B cell (primary cell): ENCODE data around the gene FHDC1. TPM values are rescaled to one million over a fixed set of nuclear protein-coding genes. Genes with fewer than 3 reads are reported as not detected.

Source experiments
- ATAC-seq: fragments of 200-7000 bp; cut with Tn5 transposase; one replicate; pipeline ENCODE4 v1.10.0; 2021; ENCODE audit warnings: low read depth, mild to moderate bottlenecking, moderate number of reproducible peaks, moderate library complexity
- CTCF ChIA-PET: fragments of 350-600 bp; sonication (Branson Sonifier 250); formaldehyde crosslinking; loops from one replicate; lab custom pipeline; 2021; ENCODE audit warnings: antibody characterized with exemption, inconsistent platforms; lab: Charles Lee
- POLR2A ChIA-PET: fragments of 350-600 bp; sonication (Branson Sonifier 250); formaldehyde crosslinking; loops from one replicate; lab custom pipeline; 2021; ENCODE audit warnings: antibody characterized with exemption; lab: Charles Lee
- DNase-seq: peaks from one replicate; pipeline ENCODE4 v3.0.0; 2013
- H2AFZ ChIP-seq: 2 replicates; pipeline ENCODE4 v1.6.1; 2012; ENCODE audit warnings: mild to moderate bottlenecking, low read depth, low read length; ENCODE audit not compliant: insufficient read depth, poor library complexity, severe bottlenecking
- H3K27ac ChIP-seq, 2 donors: 1 replicate in 1 of 2; 2 replicates in 1 of 2; pipeline ENCODE4 v1.5.1; 2012 to 2013; ENCODE audit warnings: low read length in 2 of 2, mild to moderate bottlenecking in 2 of 2, moderate library complexity in 1 of 2
- H3K27me3 ChIP-seq, 4 experiments: fragments of 200-600 bp in 1 of 4; sonication (generic) in 1 of 4; replicated peaks in 1 of 4; 1 replicate in 2 of 4; 2 replicates in 2 of 4; pipeline versions ENCODE4 v1.6.1 to v1.7.0; 2013 to 2016; ENCODE audit warnings: low read length in 3 of 4, mild to moderate bottlenecking in 2 of 4, mixed read lengths in 1 of 4, moderate library complexity in 1 of 4; ENCODE audit not compliant: insufficient read depth in 4 of 4, control insufficient read depth in 3 of 4; ENCODE audit errors: control extremely low read depth in 1 of 4
- H3K36me3 ChIP-seq, 2 experiments: replicated peaks in 1 of 2; 1 replicate in 1 of 2; 2 replicates in 1 of 2; pipeline versions ENCODE4 v1.6.1 to v1.7.1; 2013; ENCODE audit warnings: low read length in 1 of 2; ENCODE audit not compliant: insufficient read depth in 2 of 2, control insufficient read depth in 1 of 2; ENCODE audit errors: control extremely low read depth in 1 of 2, extremely low read depth in 1 of 2
- H3K4me1 ChIP-seq, 2 donors: fragments of 200-600 bp in 1 of 2; sonication (generic) in 1 of 2; 1 replicate in 1 of 2; 2 replicates in 1 of 2; pipeline versions ENCODE4 v1.5.1 to v1.6.1; 2013 to 2017; ENCODE audit warnings: low read length in 2 of 2; ENCODE audit not compliant: control insufficient read depth in 2 of 2, insufficient read depth in 2 of 2
- H3K4me2 ChIP-seq: replicated peaks from 2 replicates; pipeline ENCODE3; 2012; ENCODE audit warnings: mild to moderate bottlenecking, low read depth, low read length; ENCODE audit not compliant: poor library complexity, severe bottlenecking
- H3K4me3 ChIP-seq, 5 experiments: fragments of 200-600 bp in 1 of 5; sonication (generic) in 1 of 5; 1 replicate in 3 of 5; 2 replicates in 2 of 5; pipeline versions ENCODE4 v1.5.1 to v1.7.0; 2011 to 2016; ENCODE audit warnings: low read length in 4 of 5, mild to moderate bottlenecking in 4 of 5, low read depth in 2 of 5, control low read depth in 1 of 5, moderate library complexity in 1 of 5; ENCODE audit not compliant: insufficient read depth in 1 of 5; ENCODE audit errors: control extremely low read depth in 1 of 5, extremely low read depth in 1 of 5
- H3K79me2 ChIP-seq: fragments of 200-600 bp; sonication (generic); one replicate; pipeline ENCODE4 v1.6.0; 2016; ENCODE audit warnings: low read length; ENCODE audit not compliant: control insufficient read depth, insufficient read depth
- H3K9ac ChIP-seq: fragments of 200-600 bp; sonication (generic); 2 replicates; pipeline ENCODE4 v1.6.1; 2017; ENCODE audit warnings: mild to moderate bottlenecking, low read length, moderate library complexity
- H3K9me3 ChIP-seq, 3 donors: one replicate each; pipeline versions ENCODE4 v1.6.1 to v1.7.1; 2013; ENCODE audit warnings: low read length in 2 of 3; ENCODE audit not compliant: control insufficient read depth in 2 of 3, insufficient read depth in 1 of 3; ENCODE audit errors: control extremely low read depth in 1 of 3
- H4K20me1 ChIP-seq: 2 replicates; pipeline ENCODE4 v1.6.0; 2012; ENCODE audit warnings: mild to moderate bottlenecking, low read length; ENCODE audit not compliant: insufficient read depth, control insufficient read depth, poor library complexity, severe bottlenecking
- H3K27ac Mint-ChIP-seq: one replicate; pipeline ENCODE4 v1.8.0; 2021; ENCODE audit warnings: mixed read lengths
- H3K27me3 Mint-ChIP-seq: one replicate; pipeline ENCODE4 v1.8.0; 2021; ENCODE audit warnings: mixed read lengths
- H3K4me1 Mint-ChIP-seq: one replicate; pipeline ENCODE4 v1.8.0; 2021; ENCODE audit warnings: mixed read lengths
- H3K4me3 Mint-ChIP-seq: one replicate; pipeline ENCODE4 v1.8.0; 2021; ENCODE audit warnings: mixed read lengths
- H3K9me3 Mint-ChIP-seq: one replicate; pipeline ENCODE4 v1.8.0; 2022; ENCODE audit warnings: mixed read lengths; ENCODE audit not compliant: insufficient read depth
- EZH2 ChIP-seq: IDR thresholded peaks from 2 replicates; pipeline ENCODE4 v1.6.1; 2012; ENCODE audit warnings: borderline replicate concordance, low read depth, mild to moderate bottlenecking, moderate library complexity, low read length; ENCODE audit not compliant: insufficient read depth, poor library complexity, severe bottlenecking
- WGBS: methylation state at CpG from one replicate; pipeline ENCODE4 v1.1.5; 2013; ENCODE audit warnings: missing lambda C conversion rate; ENCODE audit not compliant: insufficient coverage; 5-methylcytosine and 5-hydroxymethylcytosine counted together
- intact Hi-C: fragments of 100-400 bp; cut with micrococcal nuclease; formaldehyde crosslinking; loops from one replicate; pipeline ENCODE4 v1.10.0; 2022
- polyA plus RNA-seq: library from polyadenylated mRNA; depleted of rRNA; stranded (reverse); fragments of >200 nt; gene quantifications from 2 replicates; pipeline ENCODE4 v1.2.3, GENCODE V29; 2012
- total RNA-seq, 2 donors: library from RNA; stranded (reverse); fragments of 120-200 nt in 1 of 2; gene quantifications; 1 replicate in 1 of 2; 2 replicates in 1 of 2; pipeline versions ENCODE4 v1.2.3 to v1.2.4, GENCODE V29; 2013 to 2022
- TF ChIP-seq, protein P1 (sequence below): fragments of 200-600 bp; IDR thresholded peaks from one replicate; pipeline ENCODE4 v1.8.0; 2022; ENCODE audit warnings: antibody characterized with exemption, mild to moderate bottlenecking

The FHDC1 gene
- total and polyA plus RNA-seq, 2 donors (not counting 1 experiment from before 2014, with no cell fraction given): 0.13 to 0.57 TPM

- DNase-seq: no peak
- no peaks in the 10 kb centered on the region for H4K20me1 ChIP-seq
- no peak overlapping the region for H2AFZ ChIP-seq
- POLR2A ChIA-PET: no interaction called here
- H3K27ac Mint-ChIP-seq: no peak overlapping the region
- H3K27me3 Mint-ChIP-seq: no peaks in the 10 kb centered on the region
- CTCF ChIA-PET: no interaction called here
- no peak for ATAC-seq
- no peak overlapping the region for H3K9ac ChIP-seq
- no peaks in the 10 kb centered on the region for H3K79me2 ChIP-seq
- H3K4me1 Mint-ChIP-seq: peaks cover 3% of the 10 kb centered on the region
- no peaks in the 10 kb centered on the region for H3K4me1 ChIP-seq
- intact Hi-C loops: no loop called here
- H3K4me3 ChIP-seq: no peak overlapping the region
- no peak overlapping the region for H3K27ac ChIP-seq
- no peaks in the 10 kb centered on the region for H3K36me3 ChIP-seq
- H3K27me3 ChIP-seq: no peaks in the 10 kb centered on the region
- no peak overlapping the region for H3K4me3 Mint-ChIP-seq
- H3K9me3 Mint-ChIP-seq: no peaks in the 10 kb centered on the region
- no peaks in the 10 kb centered on the region for H3K9me3 ChIP-seq
- TF ChIP-seq, protein P1, sequence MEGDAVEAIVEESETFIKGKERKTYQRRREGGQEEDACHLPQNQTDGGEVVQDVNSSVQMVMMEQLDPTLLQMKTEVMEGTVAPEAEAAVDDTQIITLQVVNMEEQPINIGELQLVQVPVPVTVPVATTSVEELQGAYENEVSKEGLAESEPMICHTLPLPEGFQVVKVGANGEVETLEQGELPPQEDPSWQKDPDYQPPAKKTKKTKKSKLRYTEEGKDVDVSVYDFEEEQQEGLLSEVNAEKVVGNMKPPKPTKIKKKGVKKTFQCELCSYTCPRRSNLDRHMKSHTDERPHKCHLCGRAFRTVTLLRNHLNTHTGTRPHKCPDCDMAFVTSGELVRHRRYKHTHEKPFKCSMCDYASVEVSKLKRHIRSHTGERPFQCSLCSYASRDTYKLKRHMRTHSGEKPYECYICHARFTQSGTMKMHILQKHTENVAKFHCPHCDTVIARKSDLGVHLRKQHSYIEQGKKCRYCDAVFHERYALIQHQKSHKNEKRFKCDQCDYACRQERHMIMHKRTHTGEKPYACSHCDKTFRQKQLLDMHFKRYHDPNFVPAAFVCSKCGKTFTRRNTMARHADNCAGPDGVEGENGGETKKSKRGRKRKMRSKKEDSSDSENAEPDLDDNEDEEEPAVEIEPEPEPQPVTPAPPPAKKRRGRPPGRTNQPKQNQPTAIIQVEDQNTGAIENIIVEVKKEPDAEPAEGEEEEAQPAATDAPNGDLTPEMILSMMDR: no peak
- no peak for TF ChIP-seq EZH2
- 100% methylated on average over 1 of the region's 3 CpGs for WGBS
- no peak overlapping the region for H3K4me2 ChIP-seq
Measured at GRCh38 chr4:152967907-152968306, 31.8 kb downstream of the FHDC1 start.

DNA sequence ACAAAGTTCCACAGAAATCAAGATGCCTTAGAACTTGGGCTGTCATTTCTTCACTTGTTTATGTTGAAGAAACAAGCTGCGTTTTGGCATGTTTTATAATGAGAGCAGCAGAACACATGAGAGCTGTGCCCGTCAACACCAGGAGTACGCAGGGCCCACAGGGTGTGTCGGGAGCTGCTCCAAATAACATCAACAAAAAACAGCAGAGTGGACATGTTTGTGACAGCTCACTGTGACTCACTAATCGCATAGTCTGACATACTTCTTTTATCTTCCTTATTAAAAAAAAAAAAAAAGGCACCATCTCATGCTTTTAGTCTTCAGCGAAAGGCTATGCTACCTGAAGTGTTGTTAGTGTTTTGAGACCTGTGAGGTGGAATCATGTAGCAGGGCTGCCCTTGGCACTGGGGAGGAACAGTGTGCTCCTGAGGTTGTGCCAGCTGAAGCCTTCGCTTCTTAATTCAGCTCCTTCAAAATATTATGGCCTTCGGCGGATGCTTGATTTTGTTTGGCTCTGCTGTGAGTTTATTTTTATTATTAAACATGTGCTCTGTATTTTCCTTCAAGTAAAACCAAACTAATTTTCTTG lies 32.8 kb downstream of the FHDC1 start:
- Histone ChIP-seq H3K9ac (no peak overlapping the region), H3K4me1 (no peaks in the 10 kb centered on the region), H3K4me3 (no peak overlapping the region), H3K79me2 (no peaks in the 10 kb centered on the region), H3K36me3 (no peaks in the 10 kb centered on the region), H3K27ac (no peak overlapping the region), H3K27me3 (no peaks in the 10 kb centered on the region), H2AFZ (no peak overlapping the region), H4K20me1 (no peaks in the 10 kb centered on the region), H3K4me2 (no peak overlapping the region), H3K9me3 (no peaks in the 10 kb centered on the region)
- Mint-ChIP-seq H3K4me1 (peaks cover 3% of the 10 kb centered on the region), H3K27me3 (no peaks in the 10 kb centered on the region), H3K4me3 (no peak overlapping the region), H3K9me3 (no peaks in the 10 kb centered on the region), H3K27ac (no peak overlapping the region)
- ChIA-PET POLR2A (no interaction called here), CTCF (no interaction called here)
- no peak for TF ChIP-seq EZH2
- TF ChIP-seq, protein P1: no peak
- DNase-seq (no peak), ATAC-seq (no peak)
- intact Hi-C loops: no loop called here
- WGBS: 92% methylated on average over 5 of the region's 9 CpGs
